SKM-1 (cell line): ENCODE results near the gene GAS7.

Source experiments
- DNase-seq: peaks from one replicate; lab custom pipeline; 2025; ENCODE audit not compliant: unreplicated experiment; lab: John Stamatoyannopoulos, UW

Gene GAS7

DNA sequence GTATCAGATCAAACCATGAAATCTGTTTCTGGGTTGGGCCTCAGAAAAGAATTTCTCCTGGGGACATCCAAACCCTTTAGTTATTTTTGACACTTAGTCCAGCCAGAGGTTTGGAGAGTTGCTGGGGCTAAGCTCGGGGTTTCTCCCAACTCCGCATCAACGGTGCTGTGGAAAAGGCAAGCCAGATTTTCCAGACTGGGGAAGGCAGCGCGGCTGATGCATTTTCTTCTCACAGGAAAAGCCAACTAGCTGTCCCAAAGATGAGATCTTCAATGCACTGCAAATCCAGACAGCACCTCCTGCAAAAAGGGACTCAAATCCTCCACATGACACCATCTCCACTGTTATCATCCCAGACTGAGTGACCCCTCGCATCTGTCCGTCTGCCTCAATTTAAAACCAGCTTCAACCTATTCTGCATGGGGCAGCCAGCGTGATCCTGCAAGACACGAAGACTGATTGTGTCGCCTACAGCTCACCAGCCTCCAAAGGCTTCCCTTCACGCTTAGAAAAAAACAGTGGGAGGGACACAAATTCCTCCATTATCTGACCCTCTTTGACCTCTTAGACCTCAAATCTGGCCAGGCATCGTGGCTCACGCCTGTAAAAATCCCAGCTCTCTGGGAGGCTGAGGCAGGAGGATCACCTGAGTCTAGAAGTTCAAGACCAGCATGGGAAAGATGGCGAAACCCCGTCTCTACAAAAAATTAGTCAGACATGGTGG is 62.0 kb downstream of the GAS7 start:
- no peak for DNase-seq

DNA sequence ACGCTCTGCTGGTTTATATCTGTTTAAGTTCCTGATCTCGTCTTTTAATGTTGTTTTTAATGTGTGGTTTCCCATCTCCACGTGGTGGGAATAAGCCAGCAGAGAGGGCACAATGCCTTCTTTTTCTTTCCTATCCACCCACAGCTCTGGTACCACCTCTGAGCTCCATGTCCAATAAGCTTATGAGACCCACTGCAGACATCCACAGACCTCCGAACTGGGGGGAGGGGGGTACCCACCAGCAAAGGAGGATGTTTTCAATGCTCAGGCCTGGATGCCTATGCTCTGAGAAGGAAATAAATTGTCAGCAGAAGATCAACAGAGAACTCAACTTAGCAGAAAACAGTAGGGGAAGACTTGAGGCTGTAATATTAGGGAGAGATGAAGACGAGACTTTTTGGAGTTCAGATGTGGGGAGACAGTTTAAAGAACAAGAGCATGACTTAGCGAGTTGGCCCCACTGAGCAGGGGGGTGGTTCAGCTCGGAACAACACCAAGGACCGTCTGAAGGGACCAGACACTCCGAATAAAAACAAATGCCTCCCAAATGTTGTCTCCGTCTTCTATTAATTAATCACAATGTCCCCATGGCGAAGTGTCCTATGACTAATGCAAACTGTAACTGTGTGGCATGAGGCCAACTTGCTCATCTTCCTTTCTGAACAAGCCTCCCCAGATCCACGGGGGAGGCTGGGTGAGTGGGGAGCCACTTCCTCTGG is 62.7 kb downstream of the GAS7 start:
- no peak for DNase-seq

DNA sequence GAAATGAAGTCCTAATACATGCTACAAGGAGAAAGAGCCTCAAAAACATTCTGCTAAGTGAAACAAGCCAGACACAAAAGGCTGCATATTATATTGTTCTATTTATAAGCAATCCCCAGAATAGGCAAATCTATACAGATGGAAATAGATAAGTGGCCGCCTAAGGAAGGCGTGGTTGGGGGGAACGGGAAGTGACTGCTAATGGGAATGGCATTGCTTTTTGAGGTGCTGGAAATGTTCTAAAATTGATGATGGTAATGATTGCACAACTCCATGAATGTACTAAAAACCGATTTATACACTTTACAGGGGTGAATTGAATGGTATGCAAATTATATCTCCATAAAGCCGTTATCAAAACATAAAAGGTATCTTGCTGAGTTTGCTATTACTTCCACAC is 67.7 kb downstream of the GAS7 start:
- no peak for DNase-seq

DNA sequence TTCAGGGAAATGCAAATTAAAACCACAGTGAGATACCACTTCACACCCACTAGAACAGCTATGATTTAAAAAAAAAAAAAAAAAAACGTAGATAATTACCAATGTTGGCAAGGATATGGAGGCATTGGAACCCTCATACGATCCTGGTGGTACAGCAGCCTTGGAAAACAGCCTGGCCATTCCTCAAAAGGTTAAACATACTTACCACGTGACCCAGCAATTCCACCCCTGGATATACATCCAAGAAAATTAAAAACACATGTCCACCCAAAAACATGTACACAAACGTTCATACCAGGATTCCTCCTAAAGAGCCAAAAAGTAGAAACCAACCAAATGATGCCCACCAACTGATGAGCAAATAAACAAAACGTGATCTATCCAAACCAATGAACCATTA is 68.1 kb downstream of the GAS7 start:
- no peak for DNase-seq

DNA sequence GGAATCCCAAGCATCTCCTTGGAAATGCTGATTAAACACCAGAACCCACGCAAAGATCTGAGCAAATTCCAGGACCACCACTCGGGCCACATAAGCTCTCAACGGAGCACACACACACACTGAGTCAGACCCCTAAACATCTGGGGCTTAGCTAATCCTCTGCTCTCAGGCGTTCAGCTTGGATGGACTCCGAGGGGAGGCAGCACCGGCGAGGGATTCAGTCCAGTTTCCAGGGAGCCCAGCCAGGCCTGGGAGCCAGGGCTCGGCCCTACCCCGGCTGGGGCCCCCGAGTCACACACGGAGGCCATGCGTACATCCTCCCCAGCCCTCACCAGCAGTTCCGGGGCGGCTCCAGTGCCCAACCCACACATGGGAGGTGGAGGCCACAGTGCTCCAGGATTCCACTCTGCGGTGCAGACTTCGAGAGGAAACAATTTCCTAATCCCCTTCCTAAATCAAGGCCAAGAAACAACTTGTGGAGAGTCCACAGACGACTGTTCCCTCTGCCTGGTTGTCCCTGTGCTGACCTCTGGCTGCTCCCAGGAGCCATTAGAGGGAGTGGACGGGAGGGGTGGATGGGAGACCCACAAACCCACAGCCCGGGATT is 70.5 kb downstream of the GAS7 start:
- DNase-seq = no peak

DNA sequence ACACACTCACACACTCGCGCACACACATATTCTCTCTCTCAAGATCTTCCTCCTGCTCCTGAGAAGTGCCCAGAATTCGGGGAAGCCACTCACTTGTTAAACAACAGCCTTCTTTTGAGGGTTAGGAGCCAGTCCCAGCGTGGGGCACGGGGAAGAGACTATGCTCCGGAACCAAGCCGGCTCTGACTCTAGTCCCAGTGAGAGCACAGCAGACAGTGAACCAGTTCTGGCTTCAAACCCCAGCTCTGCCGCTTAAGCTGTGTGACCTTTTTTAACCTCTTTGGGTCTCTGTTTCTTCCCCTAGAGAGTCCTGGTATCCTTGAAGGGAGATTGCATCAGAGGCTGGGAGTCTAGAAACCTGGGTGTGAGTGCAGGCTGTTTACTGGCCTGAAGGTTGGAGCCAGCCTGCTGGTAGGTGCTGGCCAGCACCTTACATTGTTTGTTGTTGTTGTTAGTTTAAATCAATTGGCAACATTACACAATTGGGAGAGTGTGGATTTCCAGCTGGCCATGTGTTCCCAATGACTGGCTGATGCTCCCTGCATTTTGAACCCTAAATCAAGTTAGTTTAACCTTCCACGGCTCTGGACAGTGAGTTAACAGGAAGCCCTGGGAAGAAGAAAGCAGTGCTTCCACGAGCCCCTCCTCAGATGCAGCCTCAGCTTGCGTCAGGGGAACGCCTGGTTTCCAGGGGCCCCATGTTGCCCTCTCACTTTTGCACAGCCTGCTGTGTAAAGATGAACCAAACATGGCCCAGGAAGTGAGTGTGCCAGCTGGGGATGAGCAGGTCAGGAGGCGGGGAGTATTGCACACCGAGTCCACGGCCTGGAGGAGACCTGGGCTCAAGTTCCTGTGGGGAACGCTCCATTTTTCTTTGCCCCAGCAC is 71.5 kb downstream of the GAS7 start:
- no peak for DNase-seq

DNA sequence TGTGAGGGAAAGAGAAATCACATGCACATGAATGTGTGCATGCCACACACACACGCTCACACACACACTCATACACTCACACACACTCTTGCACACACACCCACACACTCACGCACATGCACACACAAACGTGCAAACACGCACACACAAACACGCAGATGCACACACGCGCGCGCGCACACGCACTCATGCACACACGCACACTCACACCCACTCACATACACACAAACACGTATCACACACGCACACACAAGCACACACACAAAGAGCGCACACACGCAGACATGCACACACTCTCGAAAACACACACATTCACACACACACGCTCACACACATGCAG is 72.2 kb downstream of the GAS7 start:
- no peak for DNase-seq

DNA sequence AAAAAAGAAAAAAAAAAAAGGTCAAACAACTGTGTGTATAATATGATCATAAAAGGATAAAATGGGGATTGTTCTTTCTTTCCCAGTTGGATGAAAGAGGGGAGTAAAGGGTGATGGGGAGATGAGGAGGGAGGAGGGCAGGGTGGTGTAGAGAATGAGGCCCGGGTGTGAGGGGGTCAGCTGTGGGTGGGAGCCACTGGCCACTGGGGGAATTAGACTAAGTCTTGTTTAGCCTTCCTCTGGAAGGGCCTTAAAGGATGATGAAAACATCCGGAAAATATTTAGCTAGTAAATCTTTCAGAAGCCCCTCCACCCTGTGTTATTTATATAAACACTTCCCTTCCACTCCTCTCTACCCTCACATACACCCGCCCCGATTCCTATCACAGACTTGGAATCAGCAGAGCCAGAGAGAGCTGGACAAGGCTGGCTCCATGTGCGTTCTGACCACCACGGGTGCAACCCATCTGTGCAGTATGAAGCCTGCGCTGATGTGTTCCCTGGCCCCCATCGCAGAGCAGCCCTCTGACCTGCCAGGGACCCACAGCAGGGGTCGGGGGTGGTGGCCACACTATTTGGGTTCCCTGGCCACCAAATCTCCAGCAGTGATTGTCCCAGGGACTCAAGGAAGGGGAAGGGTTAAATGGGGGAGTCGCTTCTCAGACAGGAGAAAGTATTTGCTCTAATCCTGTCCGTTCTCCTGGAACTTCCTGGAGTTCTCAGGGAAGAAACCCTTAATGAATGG is 72.7 kb downstream of the GAS7 start:
- no peak for DNase-seq

DNA sequence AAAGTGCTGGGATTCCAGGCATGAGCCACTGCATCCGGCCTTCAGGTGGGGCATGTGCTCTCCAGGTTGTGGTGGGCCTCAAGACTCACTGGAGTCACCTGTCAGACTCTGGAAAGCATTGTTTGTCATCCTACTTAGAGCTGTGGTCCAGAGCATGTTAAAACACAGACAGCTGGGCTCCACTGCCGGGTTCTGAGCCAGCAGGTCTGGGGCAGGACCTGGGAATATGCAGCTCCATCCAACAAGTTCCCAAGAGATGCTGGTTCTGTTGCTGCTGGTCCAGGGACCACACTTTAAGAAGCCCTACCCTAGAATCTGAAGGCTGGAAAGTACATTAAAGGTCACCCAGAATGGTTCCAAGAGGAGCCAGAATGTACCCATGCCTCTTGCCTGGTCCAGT is 75.3 kb downstream of the GAS7 start:
- no peak for DNase-seq

DNA sequence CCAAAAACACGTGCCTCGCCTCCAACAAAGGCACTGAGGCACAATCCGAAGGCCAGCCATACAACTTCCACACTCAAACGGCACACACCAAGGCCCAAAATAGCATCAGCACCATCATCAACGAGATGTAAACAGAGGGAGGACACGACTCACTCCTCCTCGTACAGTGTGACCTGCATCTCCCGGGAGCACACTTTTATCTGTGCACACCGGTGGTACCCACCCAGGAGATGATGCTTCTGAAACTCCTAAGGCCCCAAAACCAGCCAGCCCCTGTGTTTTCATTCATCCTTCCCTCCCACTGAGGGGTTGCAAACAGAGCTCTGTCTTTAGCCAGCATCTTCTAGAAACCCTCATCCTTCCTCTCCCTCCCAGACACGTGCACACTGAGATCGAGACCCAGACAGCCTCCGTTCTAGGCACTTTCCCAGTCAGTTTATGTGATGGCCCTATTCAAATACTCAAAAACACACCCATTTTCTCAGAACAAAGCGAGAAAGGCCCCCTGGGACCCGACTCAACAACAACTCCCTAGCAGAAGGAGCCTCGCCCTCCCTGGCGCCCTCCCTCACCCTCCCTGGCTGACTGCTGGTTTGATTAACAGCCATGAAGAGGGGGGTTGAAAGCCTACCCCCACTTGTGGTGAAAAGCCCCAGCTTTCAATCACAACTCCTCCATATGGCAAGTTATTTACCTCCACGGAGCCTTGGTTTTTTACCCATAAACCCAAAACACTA is 76.3 kb downstream of the GAS7 start:
- DNase-seq = no peak

DNA sequence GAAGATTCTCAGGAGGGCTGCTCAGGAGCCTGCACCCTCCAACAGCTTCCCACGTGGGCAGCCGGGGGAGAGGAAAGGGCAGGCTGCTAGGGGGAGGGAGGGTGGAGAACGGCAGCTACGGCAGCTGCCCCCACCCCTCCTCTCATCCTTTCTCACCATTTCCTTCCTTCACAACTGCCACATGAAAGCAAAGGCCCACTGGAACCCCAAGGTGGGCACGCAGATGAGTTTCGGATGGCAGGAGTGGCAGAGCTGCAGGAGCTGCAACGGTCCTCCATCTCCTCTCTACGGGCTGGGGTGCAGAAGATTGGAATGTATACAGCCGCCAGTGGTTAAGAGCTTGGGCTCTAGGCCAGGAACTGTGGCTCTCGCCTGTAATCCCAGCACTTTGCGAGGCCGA is 77.7 kb downstream of the GAS7 start:
- no peak for DNase-seq

DNA sequence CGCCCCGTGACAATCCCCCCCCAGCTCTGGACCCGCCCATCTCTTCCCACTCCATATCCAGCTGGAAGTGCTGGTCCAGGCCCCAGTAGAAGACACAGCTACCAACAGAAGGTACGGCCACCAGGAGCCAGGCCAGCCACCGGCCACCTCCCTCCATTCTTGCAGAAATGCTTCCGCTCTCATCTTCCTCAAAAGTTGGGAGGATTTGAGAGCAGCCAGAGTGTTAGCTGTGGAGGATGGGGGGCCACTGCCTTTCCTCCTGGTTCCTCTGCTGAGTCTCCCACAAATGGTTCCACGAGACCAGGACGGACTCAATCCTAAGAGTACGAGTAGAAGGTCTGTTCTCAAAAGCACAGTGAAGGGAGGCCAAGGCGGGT is 78.3 kb downstream of the GAS7 start:
- DNase-seq = peak; percentile 15

DNA sequence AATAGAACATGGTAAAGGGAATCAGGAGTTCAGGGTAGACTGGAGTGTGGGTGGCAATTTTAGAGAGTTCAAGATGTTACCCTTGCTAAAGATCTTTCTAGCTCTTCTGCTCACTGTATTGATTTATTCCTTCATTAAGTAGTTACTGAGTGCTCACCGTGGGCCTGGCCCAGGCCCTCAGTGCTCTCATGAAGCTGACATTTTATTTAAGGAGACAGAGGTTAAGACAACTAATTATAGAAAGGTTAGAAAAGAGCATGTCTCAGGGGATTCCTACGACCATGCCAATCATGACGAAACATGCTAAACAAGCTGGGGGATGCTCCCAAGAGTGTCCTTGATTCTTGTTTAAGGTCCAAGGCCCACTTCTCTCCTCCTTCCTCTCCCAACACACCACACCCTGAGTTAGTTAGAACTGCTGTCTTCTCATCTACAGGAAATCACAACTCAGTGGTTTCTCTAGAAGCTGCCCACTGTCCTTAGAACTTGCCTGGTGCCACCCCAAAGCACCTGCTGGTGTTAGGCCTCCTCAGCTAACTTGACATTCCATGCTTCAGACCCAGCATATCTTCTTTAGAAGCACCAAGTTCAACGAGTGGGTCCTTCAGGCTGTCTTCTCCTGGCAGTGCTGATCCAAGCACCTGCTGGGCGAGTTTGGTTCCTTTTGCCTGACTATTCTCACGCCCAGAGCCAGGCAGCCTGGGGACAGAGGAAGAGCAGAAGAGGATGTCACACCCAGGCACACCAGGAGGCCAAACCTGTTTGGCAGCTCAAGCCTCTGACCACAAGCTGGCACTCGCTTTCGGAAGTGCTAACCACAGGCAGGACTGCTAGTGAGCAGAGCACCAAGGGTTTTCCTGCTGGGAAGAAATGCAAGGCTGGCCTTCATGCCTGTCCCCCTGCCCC is 79.0 kb downstream of the GAS7 start:
- DNase-seq = peak; percentile 8

DNA sequence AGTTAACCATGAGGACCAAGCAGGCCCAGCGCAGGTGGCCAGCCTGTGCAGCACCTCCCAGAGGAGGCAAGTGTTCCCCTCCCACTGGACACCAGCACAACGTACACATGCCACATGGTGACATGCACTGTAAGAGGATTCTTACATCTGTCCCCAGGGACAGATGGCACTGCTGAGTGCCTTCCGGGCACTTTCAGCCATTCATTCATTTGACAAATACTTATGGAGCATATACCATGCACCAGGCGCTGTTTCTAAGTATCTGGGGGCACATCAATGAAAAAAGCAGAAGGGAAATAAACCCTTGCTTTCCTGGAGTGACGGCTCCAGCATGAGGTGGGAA is 79.6 kb downstream of the GAS7 start:
- no peak for DNase-seq

DNA sequence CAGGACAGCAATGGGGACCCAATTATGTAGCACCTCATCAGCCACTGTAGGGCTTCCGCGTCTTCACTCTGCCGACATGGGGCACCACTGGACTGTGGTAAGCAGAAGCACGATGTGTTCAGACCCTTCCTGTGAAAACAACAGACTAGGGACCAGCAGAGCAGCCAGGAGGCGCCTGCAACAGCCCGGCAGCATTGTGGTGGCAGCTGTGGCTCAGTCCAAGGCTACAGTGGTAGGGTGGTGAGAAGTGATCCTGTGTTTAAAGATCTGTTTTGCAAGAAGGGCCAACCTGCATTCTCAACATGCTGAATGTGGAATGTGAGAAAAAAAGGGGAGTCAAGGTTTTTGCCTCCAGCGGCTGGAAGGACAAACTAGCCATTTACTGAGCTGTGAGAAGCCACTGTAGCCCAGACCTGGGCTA is 80.8 kb downstream of the GAS7 start:
- no peak for DNase-seq

DNA sequence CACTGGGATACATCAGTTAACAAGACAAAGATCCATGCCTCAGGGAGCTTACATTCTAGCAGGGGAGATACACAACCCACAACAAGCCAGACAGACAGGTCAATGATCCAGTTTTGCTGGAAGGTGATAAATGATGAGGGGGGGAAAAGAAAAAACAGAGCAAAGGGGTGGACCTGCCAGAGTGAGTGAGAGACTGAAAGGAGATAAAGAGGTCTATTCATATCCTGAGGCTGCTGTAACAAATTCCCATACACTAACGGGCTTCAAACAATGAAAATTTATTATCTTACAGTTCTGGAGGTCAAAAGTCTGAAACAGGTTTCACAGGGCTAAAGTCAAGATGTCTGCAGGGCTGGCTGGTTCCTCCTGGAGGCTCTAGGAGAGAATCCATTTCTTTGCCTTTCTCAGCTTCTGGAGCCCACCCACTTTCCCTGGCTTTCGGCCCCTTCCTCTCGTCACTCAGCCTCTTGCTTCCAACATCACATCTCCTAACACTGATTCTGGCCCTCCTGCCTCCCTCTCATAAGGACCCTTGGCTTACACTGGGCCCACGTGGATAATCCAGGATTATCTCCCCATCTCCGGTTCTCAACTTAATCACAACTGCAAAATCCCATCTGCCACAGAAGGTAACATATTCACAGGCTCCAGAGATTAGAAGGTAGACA is 81.5 kb downstream of the GAS7 start:
- no peak for DNase-seq

DNA sequence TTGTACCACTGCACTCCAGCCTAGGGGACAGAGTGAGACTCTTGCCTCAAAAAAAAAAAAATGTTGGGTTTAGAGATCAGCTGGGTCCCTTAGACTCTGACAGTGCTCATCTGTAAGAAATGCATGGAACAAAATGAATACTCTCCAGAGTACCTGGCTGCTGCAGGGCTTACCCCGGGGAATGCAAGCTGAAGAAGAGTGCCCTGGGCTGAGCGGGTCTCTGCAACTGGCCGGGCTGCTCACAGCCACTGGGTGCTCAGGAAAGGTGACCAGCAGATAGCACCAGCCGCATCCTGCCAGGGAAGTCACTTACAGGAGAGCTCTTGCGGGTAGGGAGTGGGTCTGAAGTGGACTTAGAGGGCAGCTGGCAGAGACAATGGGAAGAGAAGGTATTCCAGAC is 82.1 kb downstream of the GAS7 start:
- DNase-seq = no peak

DNA sequence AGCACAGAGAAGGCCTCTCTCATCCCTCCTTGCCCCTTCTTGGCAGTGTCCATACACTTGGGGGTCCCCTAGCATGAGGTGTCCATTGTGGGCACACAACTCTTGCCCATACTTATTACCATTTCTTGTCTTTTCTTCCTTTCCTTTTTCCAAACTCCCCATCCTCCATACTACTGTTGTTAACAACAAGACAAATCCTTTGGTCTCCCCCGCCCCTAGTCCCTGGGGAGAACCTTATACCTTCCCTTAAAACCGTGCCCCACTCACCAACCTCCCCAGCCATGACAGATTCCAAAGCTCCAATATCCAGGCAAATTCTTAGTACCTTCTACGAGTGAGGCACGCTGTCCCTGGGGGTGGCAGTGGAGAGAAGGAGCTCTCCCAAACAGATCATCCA is 82.9 kb downstream of the GAS7 start:
- DNase-seq = no peak
